ENCODE measurements around the gene NUP93.

NUP93 gene

GRCh38 chr16:56824331-56824730, 94.4 kb downstream of the NUP93 start:
- peak; percentile 22 for DNase-seq

GRCh38 chr16:56824804-56825203, 94.9 kb downstream of the NUP93 start:
- DNase-seq, result no peak

- DNase-seq, result no peak
These were observed 95.9 kb downstream of the NUP93 start for GRCh38 chr16:56825826-56826225.

GRCh38 chr16:56828647-56829046, 98.7 kb downstream of the NUP93 start:
- no peak for DNase-seq

DNA sequence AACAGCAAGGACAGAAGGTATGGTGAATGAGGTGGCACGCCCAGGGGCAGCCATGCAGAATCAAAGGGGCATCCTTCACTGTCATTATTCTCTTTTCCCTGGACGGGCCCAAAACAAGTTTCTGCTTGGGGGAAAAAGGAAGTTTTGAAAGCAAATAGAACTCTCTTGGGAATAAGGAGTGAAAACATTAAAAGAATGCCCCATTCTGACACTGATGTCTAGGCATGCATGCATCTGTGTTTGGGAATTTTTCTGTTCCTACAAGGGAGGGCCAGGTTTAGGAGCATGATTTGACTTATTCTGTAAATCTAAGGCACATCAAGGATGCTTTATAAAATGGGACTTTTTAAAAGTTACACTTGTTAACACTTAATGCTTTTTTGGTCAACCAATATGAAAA, 100.7 kb downstream of the NUP93 start:
- no peak for DNase-seq

GRCh38 chr16:56832768-56833167, 102.8 kb downstream of the NUP93 start:
- DNase-seq, result no peak

- no peak for DNase-seq
These were observed 103.5 kb downstream of the NUP93 start for GRCh38 chr16:56833243-56833970.

DNA sequence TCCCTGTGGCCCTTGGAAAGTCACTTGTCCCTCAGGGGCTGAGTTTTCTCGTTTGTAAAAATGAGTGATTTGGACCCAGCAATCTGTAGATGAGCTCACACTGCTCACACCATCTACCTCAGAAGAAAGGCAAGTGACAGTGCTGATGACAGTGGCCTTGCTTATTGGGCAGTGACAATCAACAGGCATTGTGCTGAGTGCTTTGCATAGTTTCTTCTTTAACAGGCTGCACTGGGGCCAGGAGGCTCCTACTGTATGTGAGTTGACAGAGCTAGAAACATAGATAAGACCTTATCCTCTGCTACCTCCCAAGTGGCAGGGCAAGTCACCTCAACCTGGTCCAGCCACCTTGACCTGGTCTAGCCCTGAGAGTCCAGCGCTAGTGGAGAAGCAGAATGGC, 105.4 kb downstream of the NUP93 start:
- no peak for DNase-seq

- peak; percentile 21 for DNase-seq
These were observed 106.7 kb downstream of the NUP93 start for GRCh38 chr16:56836410-56837230.

DNA sequence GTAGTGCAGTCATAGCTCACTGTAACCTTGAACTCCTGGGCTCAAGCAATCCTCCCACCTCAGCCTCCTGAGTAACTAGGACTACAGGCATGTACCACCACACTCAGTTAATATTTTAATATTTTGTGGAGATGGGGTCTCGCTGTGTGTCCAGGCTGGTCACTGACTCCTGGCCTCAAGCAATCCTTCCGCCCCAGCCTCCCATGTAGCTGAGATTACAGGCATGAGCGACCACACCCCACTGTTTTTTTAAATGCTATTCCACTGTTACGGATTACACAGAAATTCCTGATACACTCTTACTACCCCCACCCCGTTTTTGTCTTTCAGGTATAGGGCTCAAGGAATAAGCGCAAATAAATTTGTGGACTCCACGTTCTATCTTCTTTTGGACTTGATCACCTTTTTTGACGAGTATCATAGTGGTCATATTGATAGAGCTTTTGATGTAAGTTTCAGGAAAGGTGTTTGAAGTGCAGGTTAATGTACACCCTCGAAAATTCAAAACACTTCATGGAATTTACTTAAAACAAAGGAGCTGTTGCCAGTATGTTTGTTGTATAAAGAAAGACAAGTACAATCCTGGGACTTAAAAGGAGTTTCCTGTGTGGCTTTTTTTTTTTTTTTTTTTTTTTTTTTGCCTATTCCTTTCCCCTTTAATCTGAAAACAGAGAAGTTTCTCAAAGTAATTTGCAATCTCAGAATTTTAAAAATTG, 108.9 kb downstream of the NUP93 start:
- DNase-seq, result no peak

GRCh38 chr16:56841233-56841632, 111.3 kb downstream of the NUP93 start:
- DNase-seq, result no peak

- no peak for DNase-seq
These were observed 111.7 kb downstream of the NUP93 start for GRCh38 chr16:56841659-56842058.

GRCh38 chr16:56842133-56842532, 112.2 kb downstream of the NUP93 start:
- DNase-seq, result no peak

- DNase-seq, result no peak
These were observed 114.1 kb downstream of the NUP93 start for GRCh38 chr16:56844056-56844455.

DNA sequence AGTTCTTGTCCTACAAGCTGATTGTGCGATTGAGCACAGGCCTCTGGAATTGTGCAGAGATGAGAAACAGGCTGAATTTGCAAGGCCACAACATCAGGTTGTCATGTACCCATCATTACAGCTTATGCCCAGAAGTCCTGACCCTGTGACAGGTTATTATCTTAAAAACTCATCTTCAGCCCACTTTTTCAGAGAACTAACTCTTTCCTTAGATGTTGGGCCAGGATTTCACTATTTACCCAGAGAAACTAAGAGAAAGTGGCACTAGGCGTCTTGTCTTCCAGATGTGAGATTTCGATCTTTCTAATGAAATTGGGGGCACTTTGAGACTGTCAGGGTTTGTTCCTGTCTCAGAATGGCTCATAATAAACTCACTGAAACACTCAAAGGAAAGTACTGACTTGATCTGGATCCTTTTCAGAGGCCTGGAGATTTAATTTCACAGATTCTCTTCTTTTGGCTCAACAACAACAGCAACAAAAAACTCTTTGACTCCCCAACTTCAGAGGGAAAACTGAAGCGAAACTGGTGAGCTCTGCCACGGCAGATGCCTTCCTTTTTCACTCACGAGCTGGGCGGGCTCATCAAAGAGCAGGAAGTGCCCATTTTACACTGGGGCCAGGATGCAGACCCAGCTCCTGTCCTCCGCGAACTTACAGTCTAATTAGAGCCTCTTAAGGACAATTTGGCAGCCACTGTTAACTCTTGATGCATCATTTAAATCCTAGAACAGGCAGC, 117.4 kb downstream of the NUP93 start:
- peak; percentile 39 for DNase-seq

DNA sequence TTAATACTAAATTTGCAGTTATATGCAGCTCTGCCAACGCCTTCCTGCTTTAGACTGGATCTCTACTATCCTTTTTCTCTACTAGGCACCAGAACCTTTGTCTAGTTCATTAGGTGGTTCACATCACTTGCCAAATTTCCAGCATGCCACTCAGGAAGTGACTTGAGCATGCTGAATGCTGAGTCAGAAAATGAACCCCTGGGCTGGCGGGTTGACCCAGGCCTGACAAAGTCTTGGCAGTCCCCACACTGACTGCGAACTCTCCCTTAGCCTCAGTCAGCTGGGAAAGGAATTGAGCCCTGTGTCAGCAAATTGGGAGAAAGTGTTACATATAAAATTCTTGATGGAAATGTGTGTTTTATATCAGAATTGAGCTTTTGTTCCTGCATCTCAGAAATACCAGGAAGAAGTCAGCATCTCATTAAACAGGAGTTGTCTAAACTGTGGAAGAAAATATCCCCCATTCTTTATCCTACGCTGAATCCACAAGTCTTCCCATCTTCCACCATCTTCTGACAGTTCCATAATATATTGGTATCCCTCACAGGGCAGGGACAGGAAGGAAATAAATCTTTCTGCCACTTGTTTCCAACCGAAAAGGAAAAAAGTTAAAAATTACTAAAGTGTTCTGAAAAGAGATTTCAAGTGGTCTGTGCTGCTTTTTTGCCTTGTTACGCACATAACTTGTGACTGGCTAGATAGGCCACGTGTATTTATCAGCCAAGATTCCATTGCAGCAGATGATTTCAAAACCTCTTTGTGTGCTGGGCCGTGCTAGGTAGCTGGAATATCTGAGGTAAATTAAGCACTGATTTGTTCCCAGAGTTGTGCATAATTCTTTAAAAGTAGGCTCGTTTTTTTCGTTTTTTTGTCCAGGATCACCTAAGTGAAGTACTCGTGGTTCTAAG, 118.4 kb downstream of the NUP93 start:
- DNase-seq, result peak; percentile 52

GRCh38 chr16:56848955-56849689, 119.2 kb downstream of the NUP93 start:
- DNase-seq, result no peak

- DNase-seq, result no peak
These were observed 120.1 kb downstream of the NUP93 start for GRCh38 chr16:56849690-56850680.

DNA sequence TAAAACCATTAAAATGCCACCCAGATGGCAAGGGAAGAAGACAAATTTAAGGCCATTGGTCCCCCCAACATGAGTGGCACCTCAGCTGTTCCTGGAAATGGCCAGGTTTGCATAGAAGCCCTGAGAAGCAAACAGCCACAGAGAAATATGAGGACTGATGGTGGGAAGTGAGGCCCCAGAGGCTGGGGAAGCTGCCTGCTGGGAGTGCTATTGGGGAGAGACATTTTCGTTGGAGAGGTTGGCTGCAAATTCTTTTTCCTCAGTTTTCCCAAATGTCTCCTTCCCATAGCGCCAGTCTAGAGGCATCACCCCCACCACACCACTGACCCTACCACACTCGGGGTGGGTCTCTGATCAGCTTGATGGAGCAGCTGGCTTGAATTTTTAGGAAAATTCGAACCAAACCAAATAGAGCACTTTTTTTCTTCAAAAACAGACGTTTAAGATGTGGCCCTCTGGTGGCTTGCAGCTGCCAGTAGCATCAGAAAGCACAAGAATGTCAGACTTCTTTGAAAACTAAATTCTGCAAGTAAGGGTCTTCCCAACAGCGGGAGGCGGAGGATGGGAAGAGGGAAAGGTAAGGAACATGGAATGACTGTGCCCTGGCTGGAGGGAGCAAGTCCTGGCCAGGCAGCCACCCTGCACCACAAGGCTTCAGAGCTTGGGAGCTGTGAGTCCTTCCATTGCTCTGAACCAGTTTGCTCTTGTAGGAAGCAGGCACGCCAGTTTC, 121.9 kb downstream of the NUP93 start:
- DNase-seq, result peak; percentile 52

Measured in hematopoietic multipotent progenitor cell treated with erythropoietin and hydrocortisone succinate and interleukin-3 and kit ligand, for 4 days (in vitro differentiated cells).